ENCODE measurements around the gene DDX3X.

- TF ChIP-seq CTCF (IDR thresholded peaks at IDR 0.05) = no peak
- no peak for TF ChIP-seq EZH2 (IDR thresholded peaks at IDR 0.05; ENCODE audit: borderline replicate concordance, insufficient read depth, low read depth, low read length, poor library complexity, severe bottlenecking)
Observed at GRCh38 chrX:41407816-41408215, 73.9 kb downstream of the DDX3X start.
